WERI-Rb-1 (cell line): ENCODE measurements around the gene DQX1.
A peak's percentile ranks its signal among the peaks of the same experiment; 100 is the strongest.

Experiments
- DNase-seq: peaks from one replicate; pipeline ENCODE4 v3.0.0-alpha.2; 2020
- H3K27ac ChIP-seq: fragments of 250-450 bp; sonication (Bioruptor Pico); 2 replicates; pipeline ENCODE4 v1.5.1; 2020; ENCODE audit warnings: mild to moderate bottlenecking, moderate library complexity
- H3K27me3 ChIP-seq: fragments of 250-450 bp; sonication (Bioruptor Pico); 2 replicates; pipeline ENCODE4 v1.5.1; 2021; ENCODE audit warnings: mild to moderate bottlenecking, low read depth, moderate library complexity; ENCODE audit not compliant: insufficient read depth, severe bottlenecking
- H3K36me3 ChIP-seq: fragments of 250-450 bp; sonication (Bioruptor Pico); 2 replicates; pipeline ENCODE4 v1.5.1; 2020; ENCODE audit warnings: mild to moderate bottlenecking, moderate library complexity
- H3K4me3 ChIP-seq: 2 replicates; pipeline ENCODE4 v1.5.1; 2011; ENCODE audit warnings: low read depth, mild to moderate bottlenecking, control low read depth, low read length
- H3K9me3 ChIP-seq: fragments of 250-450 bp; sonication (Bioruptor Pico); 2 replicates; pipeline ENCODE4 v1.5.1; 2021; ENCODE audit warnings: mild to moderate bottlenecking, moderate library complexity; ENCODE audit not compliant: severe bottlenecking
- TF ChIP-seq, protein P1 (sequence below): IDR thresholded peaks from 2 replicates; pipeline ENCODE4 v1.5.1; 2011; ENCODE audit warnings: low read depth, mild to moderate bottlenecking, control low read depth, inconsistent platforms, low read length

Gene DQX1

DNA sequence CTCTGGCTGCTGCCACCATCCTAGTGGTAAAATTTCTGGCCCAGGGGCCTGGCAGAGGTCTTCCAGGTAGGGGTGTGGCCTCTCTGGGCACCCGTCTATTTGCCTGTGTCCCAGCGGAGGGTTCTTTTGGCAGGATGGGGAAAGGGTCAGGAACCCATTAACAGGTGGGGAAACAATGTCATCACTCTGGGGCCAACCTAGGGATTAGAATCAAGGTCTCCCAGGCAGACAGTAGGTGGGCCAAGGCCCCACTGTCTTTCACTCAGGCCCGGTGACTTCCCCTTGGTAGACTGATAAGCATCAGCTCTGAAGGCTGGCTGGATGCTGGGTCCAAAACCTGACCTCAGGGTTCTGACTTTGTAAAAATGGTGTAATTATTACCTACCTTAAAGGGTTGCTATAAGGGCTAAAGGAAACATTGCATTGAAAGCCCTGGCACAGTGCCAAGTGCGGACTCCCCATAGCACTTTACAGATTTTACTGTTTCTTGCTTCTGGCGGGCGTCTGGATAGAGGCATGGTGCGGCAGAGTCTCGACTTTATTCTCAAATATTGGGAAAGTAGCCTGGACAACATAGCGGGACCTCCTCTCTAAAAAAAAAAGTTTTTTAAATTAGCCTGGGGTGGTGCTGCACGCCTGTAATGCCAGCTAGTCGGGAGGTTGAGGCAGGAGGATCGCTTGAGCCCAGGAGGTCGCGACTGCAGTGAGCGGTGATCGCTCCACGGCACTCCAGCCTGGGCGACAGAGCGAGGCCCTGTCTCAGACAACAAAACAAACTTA lies 28.8 kb downstream of the DQX1 start:
- Histone ChIP-seq H3K27ac (no peak overlapping the region), H3K9me3 (no peaks in the 10 kb centered on the region), H3K36me3 (peaks cover 39% of the 10 kb centered on the region), H3K27me3 (no peaks in the 10 kb centered on the region), H3K4me3 (no peak overlapping the region)
- TF ChIP-seq, protein P1, sequence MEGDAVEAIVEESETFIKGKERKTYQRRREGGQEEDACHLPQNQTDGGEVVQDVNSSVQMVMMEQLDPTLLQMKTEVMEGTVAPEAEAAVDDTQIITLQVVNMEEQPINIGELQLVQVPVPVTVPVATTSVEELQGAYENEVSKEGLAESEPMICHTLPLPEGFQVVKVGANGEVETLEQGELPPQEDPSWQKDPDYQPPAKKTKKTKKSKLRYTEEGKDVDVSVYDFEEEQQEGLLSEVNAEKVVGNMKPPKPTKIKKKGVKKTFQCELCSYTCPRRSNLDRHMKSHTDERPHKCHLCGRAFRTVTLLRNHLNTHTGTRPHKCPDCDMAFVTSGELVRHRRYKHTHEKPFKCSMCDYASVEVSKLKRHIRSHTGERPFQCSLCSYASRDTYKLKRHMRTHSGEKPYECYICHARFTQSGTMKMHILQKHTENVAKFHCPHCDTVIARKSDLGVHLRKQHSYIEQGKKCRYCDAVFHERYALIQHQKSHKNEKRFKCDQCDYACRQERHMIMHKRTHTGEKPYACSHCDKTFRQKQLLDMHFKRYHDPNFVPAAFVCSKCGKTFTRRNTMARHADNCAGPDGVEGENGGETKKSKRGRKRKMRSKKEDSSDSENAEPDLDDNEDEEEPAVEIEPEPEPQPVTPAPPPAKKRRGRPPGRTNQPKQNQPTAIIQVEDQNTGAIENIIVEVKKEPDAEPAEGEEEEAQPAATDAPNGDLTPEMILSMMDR = no peak
- no peak for DNase-seq

DNA sequence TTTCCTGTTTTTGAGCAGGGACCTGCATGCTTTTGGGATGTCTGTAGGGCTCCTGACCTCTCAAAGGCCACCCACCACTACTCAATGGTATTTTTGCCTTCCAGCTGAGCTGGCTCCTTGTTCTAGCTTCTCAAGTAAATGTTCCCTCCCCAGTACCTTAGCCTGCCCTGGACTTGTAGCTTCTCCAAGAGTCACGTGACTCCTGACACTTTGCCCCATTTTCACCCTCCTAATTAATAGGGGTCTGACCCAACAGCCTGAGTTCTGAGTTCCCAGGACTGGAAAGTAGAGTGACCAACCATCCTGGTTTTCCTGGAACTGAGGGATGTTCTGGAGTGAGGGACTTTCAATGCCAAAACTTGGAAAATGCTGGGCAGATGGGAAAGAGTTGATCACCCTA lies 30.6 kb downstream of the DQX1 start:
- H3K36me3 ChIP-seq = peaks cover 56% of the 10 kb centered on the region
- H3K27ac ChIP-seq = no peak overlapping the region
- no peaks in the 10 kb centered on the region for H3K9me3 ChIP-seq
- no peak overlapping the region for H3K4me3 ChIP-seq
- no peak for DNase-seq
- H3K27me3 ChIP-seq = no peaks in the 10 kb centered on the region
- TF ChIP-seq, protein P1 = no peak

DNA sequence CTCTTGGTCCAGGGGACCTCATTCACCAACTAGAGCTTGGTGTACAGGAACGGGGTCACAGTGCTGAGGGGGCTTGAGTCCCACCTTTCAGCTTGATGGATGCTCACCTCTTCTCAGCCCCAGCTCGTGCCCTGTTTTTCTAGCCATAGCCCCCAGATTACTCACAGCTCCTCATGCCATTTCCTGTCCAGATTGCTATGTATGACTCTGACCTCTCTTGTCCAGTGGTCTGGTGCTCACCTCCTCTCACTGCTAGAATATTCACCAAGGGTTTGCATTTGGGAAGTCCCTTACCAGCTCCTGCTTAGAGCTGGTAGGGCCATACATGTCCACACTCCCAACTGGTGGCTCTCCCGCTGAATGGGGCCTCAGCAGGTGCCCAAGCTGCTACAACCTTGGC lies 32.5 kb downstream of the DQX1 start:
- H3K36me3 ChIP-seq = peaks cover 58% of the 10 kb centered on the region
- TF ChIP-seq, protein P1 = no peak
- H3K4me3 ChIP-seq = no peak overlapping the region
- H3K27ac ChIP-seq = no peak overlapping the region
- no peak for DNase-seq
- H3K27me3 ChIP-seq = no peaks in the 10 kb centered on the region
- H3K9me3 ChIP-seq = no peaks in the 10 kb centered on the region

DNA sequence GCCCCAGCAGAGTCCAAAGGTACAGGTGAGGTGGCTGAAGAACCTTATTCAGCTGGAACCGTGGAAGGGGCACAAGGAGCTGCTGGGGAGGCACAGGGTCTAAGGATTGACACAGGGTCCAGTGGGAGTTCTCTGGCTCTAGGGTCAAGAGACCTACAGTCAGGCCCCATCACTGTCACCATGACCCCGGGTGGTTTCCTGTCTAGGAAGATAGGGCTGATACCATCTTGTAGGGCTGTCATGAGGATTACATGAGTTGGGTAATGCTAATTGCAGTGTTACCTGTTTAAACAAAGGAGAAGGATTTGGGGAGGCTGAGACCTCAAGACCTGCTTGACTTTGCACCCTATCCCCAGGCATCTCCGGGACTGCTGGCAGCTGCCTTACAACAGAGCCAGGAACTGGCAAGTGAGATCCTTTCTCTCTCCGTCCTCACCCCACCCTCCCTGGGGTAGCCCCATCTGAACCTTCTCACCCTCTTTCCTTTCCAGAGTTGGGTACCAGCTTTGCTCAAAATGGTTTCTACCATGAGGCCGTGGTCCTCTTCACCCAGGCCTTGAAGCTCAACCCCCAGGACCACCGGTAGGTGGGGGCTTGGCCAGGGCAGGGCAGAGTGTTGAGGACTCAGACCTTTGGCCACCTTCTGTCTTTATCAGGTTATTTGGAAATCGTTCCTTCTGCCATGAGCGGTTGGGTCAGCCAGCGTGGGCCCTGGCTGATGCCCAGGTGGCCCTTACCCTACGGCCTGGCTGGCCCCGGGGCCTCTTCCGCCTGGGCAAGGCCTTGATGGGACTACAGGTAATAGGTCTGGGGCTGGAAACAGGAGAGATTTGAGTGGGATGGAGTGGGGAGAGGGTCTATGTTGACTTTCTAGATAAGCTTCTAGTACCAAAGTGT lies 34.1 kb downstream of the DQX1 start:
- TF ChIP-seq, protein P1 = no peak
- no peak for DNase-seq
- no peaks in the 10 kb centered on the region for H3K9me3 ChIP-seq
- H3K36me3 ChIP-seq = peaks cover 62% of the 10 kb centered on the region
- no peaks in the 10 kb centered on the region for H3K27me3 ChIP-seq
- H3K27ac ChIP-seq = no peak overlapping the region
- no peak overlapping the region for H3K4me3 ChIP-seq

DNA sequence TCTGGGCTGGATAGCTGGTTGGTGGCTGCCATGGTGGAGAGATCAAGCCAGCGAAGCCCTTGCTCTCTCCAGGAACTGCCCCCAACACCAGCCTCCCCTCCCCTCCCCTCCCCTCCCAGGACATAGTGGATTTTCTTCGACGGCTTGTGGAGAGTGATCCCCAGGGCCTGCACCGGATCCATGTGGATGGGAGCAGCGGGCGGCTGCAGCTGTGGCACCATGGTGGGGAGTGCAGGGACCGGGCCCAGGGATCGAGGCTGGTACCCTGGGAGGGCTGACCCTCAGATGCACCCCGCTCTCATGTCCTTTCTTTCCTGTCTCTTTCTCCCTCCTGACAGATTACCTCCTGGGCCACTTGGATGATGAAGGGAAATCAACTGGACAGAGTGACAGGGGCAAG lies 36.1 kb downstream of the DQX1 start:
- H3K4me3 ChIP-seq = peak overlapping the region; percentile 2; the same call in 1 of the 2 replicates
- TF ChIP-seq, protein P1 = no peak
- no peaks in the 10 kb centered on the region for H3K27me3 ChIP-seq
- DNase-seq = no peak
- peak overlapping the region; percentile 65 for H3K27ac ChIP-seq
- peaks cover 62% of the 10 kb centered on the region for H3K36me3 ChIP-seq
- no peaks in the 10 kb centered on the region for H3K9me3 ChIP-seq
